ENCODE results near the gene KRTAP5-2.

Gene KRTAP5-2

GRCh38 chr11:1556278-1556902 is 41.7 kb downstream of the KRTAP5-2 start:
- no peaks in the 10 kb centered on the region for H3K36me3 Mint-ChIP-seq (ENCODE audit: low read depth)
- no peaks in the 10 kb centered on the region for H3K9me3 Mint-ChIP-seq
- no peak overlapping the region for H3K4me3 Mint-ChIP-seq
- H3K27ac Mint-ChIP-seq = no peak overlapping the region
- TF ChIP-seq CTCF (IDR thresholded peaks at IDR 0.05; ENCODE audit: unreplicated experiment in 3 of 3) = no peak
- H3K4me1 Mint-ChIP-seq = no peaks in the 10 kb centered on the region
- peaks cover 74% of the 10 kb centered on the region for H3K27me3 Mint-ChIP-seq (ENCODE audit: low read depth)

GRCh38 chr11:1555713-1556153 is 42.4 kb downstream of the KRTAP5-2 start:
- no peaks in the 10 kb centered on the region for H3K36me3 Mint-ChIP-seq (ENCODE audit: low read depth)
- no peak overlapping the region for H3K27ac Mint-ChIP-seq
- peaks cover 74% of the 10 kb centered on the region for H3K27me3 Mint-ChIP-seq (ENCODE audit: low read depth)
- H3K4me1 Mint-ChIP-seq = no peaks in the 10 kb centered on the region
- H3K4me3 Mint-ChIP-seq = no peak overlapping the region
- no peaks in the 10 kb centered on the region for H3K9me3 Mint-ChIP-seq
- no peak for TF ChIP-seq CTCF (IDR thresholded peaks at IDR 0.05; ENCODE audit: unreplicated experiment in 3 of 3)

GRCh38 chr11:1554981-1555712 is 42.9 kb downstream of the KRTAP5-2 start:
- TF ChIP-seq CTCF (IDR thresholded peaks at IDR 0.05; ENCODE audit: unreplicated experiment in 3 of 3) = no peak
- Mint-ChIP-seq H3K9me3 (no peaks in the 10 kb centered on the region), H3K27me3 (ENCODE audit: low read depth) (peaks cover 73% of the 10 kb centered on the region), H3K27ac (no peak overlapping the region), H3K4me3 (no peak overlapping the region), H3K4me1 (no peaks in the 10 kb centered on the region), H3K36me3 (ENCODE audit: low read depth) (no peaks in the 10 kb centered on the region)

- H3K4me1 Mint-ChIP-seq = no peaks in the 10 kb centered on the region
- H3K4me3 Mint-ChIP-seq = no peak overlapping the region
- H3K27ac Mint-ChIP-seq = no peak overlapping the region
- H3K9me3 Mint-ChIP-seq = no peaks in the 10 kb centered on the region
- no peak for TF ChIP-seq CTCF (IDR thresholded peaks at IDR 0.05; ENCODE audit: unreplicated experiment in 3 of 3)
- no peaks in the 10 kb centered on the region for H3K36me3 Mint-ChIP-seq (ENCODE audit: low read depth)
- peaks cover 75% of the 10 kb centered on the region for H3K27me3 Mint-ChIP-seq (ENCODE audit: low read depth)
Observed at GRCh38 chr11:1553808-1554594, 44.1 kb downstream of the KRTAP5-2 start.

- H3K36me3 Mint-ChIP-seq (ENCODE audit: low read depth) = no peaks in the 10 kb centered on the region
- no peaks in the 10 kb centered on the region for H3K4me1 Mint-ChIP-seq
- no peak overlapping the region for H3K4me3 Mint-ChIP-seq
Observed at GRCh38 chr11:1549338-1550330, 48.5 kb downstream of the KRTAP5-2 start.

More at GRCh38 chr11:1549338-1550330, 48.5 kb downstream of the KRTAP5-2 start:
- Mint-ChIP-seq H3K27ac (no peak overlapping the region), H3K9me3 (no peaks in the 10 kb centered on the region), H3K27me3 (ENCODE audit: low read depth) (peaks cover 80% of the 10 kb centered on the region)
- TF ChIP-seq CTCF (IDR thresholded peaks at IDR 0.05; ENCODE audit: unreplicated experiment in 3 of 3) = no peak

All from nephron (organoid).